KG1 (cell line): ENCODE results near the gene OR2S2.
"Not testable (repeated sequence)": the region's sequence is repeated elsewhere in the genome, so short reads cannot be mapped to it uniquely, and the experiment has no call there.

Source experiments
- DNase-seq: peaks from one replicate; lab custom pipeline; 2025; lab: John Stamatoyannopoulos, UW

The OR2S2 gene

DNA sequence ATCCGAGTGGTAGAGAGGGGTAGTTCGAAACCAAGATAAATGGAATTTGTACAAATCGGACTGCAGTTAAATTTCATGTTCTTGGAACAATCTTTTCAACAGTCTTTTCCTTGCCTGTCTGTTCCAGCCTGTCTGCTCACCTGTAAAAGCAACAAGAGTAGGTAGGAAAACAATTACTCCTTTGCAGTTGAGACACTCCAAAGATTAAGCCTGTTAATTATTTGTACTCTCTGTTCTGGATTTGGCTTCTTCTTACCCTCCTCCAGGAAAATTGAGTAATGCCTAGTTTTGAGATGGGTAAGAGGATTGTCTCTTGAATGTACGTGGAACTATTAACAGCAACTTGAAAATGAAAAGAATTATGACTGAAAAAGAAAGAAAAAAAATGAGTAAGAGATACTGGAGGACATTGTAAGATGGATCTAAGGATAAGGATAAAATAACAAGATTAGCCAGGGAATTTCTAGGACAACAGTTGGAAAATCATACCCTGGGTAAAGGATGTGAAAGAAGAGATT is 24.3 kb downstream of the OR2S2 start:
- no peak for DNase-seq

DNA sequence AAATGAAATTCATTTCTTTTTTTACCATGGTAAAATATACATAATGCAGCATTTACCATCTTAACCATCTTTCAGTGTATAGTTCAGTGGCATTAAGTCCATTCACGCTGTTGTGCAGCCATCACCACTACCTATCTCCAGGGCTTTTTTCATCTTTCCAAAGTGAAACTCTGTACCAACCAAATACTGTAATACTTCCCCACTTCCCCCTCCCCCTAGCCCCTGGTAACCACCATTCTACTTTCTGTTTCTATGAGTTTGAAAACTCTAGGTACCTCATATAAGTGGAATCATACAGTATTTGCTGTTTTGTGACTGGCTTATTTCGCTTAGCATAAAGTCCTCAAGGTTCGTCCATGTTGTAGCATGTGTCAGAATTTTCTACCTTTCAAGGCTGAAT is 25.2 kb downstream of the OR2S2 start:
- no peak for DNase-seq

DNA sequence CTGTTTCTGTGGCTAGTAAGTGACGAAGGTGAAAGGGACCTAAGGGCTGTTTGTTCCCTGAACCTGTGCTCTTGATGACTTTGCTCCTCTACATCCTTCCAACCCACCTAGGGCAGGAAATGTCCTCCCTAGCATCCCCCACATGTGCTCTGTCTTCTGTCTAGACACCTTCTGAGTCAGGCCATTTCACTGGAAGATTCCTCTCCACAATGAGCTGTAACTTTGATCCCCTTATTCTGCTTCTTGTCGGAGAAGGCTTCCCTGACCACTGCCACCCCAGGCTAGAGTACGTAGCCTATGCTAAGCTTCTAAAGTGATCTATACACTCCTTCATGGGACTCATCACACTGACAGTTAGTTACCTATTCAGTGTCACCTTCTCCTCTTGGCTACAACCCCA is 27.0 kb downstream of the OR2S2 start:
- DNase-seq = no peak

DNA sequence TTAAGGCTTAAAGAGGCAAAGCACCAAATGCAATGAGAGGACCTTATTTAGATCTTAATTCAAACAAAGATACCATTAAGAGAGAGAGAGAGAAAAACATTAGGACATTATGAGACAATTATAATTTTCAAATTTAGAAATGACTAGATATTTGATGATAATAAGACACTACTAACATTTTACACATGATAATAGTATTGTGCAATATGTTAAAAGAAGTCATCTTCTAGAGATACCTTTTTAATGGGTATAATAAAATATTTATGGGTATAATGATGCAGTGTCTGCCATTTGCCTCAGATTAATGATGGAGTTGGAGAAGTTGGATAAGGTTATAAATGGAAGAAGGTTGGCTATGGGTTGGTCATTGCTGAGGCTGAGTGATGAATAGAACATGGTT is 27.4 kb downstream of the OR2S2 start:
- DNase-seq = no peak

DNA sequence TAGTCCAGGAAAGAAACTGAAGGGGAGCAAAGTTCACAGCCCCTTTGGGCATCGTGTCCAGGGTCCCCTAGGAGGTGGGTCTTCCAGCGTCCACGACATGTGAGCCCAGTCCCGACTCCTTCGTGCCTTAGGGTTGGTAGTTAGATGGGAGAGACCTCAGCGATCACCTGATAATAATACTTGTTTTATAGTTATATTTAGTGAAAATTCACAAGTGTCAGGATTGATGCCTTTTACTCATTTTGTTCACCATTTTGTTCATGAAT is 28.6 kb downstream of the OR2S2 start:
- no peak for DNase-seq

DNA sequence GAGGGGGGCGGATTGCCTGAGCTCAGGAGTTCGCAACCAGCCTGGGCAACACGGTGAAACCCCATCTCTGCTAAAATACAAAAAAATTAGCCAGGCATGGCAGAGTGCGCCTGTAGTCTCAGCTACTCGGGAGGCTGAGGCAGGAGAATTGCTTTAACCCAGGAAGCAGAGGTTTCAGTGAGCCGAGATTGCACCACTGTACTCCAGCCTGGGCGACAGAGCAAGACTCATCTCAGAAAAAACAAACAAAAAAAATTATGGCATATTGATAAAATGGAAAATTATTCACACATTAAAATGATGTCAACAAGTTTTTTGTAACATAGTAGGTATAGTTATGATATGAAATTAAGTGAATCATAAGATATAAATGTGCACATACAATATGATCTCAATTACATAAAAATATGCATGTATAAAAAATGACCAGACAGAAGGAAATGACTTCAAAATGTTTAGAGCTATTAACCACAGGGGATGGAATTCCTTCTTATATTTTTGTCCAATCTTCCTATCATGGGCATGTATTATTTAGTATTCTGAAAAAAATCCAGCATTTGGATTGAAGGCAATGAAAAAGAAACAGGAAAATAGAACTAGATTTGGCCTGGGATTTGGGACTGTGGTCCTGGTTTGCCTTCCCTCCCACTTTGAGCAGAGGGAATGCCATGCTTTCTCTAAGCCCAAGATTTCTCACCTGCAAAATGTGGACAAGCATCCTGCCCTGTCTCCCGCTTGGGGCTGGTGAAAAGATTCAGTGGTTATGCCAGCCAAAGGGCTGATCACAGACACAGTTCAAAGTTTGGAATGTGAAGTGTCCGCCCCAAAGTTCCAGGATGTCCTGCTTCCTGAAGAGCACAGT is 29.1 kb downstream of the OR2S2 start:
- DNase-seq = no peak

DNA sequence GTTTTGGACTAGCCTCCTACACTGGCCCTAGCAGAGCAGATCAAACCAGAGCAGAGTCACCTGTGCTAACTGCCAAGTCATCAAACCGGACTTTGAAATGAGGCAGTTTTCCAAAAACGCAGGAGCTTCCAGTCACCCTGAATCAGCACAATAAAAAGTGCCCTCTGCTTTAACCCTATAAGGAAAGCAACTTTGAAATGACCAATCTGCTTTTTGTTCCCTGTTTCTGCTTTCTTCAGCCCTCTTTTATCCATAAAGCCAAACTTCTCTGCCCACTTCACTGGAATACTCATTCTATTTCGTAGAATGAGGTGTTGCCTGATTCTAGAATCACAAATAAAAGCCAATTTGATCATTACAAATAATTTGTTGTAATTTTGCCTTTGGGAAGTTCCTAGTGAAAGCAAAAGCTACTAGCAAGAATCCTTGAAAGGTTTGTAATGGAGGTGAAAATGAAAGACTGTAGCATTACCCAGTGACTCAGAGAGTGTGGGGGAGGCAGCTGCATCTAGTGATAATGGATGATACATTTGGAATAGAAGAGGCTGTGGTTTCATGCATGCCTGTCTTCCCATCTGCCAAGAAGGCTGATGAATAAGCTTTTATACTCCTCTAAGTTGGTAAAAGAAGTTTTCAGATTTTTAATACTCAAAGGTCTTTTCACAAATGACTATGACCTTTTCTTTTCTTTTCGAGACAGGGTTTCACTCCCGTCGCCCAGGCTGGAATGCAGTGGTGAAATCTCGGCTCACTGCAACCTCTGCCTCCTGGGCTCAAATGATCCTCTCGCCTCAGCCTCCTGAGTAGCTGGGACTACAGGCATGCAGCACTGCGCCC is 33.8 kb downstream of the OR2S2 start:
- no peak for DNase-seq

DNA sequence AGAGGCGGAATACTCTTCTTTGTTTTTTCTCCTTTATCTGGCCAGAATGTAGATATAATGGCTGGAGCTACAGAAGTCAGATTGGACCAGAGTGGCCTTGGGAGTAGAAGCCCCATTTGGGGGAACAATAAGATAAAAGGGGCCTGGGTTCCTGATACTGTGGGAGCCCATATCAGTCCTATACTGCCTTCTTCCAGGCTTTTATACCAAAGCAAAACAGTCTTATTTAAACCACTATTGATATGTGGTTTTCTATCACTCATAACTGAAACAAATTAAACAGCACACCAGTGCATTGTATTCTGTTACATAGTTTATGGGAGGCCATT is 34.4 kb downstream of the OR2S2 start:
- no peak for DNase-seq

DNA sequence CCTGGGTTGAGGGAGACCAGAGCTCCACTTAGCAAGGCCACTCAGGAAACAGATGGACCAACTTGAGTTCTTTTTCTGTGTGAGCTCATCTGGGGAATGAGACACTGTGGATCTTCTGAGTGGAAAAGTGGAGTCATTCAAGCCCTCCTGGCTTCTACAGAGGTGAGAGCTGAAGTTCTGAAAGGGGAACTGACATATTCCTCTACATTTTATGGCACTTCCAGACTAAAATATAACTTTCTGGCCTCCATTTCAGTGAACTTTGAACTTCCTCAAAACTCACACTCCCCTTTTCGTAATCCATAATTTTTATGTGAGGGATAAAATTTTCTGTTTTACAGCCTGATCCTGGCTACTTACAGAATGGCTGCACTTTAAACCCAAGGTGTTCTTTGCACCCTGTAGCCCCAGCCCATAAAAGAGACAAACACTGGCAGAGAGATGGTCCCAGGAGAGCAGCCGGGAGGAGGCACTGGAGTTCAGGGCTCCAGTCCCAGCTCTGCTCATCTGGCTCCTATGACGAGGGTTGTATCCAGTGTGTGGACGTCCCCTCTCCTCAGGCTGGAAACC is 37.8 kb downstream of the OR2S2 start:
- peak; percentile 29 for DNase-seq

DNA sequence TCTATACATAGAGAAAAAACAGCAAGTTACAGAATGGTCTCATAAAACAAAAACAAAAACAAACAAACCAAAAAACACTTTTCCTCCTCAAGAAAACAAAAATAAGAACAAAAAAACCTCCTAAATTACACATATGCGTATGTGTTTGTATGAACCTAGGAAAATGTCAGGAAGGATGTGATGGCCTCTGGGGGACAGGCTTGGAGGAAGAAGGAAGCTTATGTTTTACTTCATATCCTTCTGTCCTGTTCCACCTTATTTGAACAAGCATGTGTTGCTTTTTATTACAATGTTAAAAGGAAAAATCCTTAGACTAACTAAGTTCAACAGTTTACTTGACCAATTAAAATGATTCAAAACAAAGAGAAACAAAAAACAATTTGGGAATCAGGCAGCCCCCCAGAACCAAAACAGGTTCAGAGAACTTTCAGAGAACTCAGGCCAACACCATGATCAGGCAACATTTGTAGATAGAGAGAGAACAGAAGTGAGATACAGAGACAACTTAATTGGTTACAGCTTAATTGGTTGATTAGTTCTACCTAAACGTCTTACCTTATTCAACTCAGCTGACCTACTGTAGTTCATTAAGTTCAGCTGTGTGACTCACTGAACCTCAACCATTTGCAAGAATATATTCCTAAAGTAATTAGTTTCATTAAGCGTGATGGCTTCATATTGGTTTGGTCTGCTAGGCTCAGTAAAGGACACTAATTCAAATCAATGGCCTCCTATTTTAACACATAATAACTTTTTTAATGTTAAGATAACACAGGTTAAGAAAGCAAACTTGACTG is 38.5 kb downstream of the OR2S2 start:
- no peak for DNase-seq

DNA sequence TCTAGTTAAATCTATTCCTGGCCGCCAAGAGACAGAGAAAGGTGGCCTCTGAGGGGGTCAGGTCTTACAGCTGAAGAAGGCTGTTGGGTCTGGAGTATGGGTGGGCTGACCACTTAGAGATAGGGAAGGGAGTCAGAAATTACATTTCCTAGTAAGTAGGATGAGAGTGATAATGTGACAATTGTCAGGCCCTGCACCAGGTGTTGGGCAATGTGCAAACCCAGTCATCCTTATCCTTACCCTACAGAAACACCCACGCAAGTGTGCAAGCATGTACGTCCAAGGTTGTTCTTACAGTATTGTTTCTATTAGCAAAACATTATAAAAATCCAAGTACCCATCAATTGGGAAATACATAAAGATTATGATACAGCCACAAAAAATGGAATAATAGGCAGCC is 39.2 kb downstream of the OR2S2 start:
- DNase-seq = no peak

DNA sequence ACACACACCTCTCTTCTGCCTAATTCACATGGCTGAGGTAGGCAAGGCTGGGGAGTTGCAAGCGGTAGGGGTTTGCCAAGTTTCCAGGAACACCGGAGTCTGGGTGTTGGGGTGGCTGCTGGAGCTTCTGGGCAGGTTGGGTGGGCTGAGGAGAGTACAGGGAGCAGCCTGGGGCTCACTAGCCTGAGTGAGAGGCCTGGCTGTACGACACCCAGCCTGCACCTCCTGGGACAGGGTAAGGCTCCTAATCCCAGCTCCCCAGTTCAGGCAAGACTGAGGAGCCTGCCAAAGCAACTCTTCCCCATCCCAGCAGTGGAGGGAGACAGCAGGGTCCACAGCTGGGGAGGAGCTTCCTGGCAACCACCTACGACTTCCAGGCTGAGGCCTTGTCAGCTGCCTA is 40.7 kb downstream of the OR2S2 start:
- no peak for DNase-seq

DNA sequence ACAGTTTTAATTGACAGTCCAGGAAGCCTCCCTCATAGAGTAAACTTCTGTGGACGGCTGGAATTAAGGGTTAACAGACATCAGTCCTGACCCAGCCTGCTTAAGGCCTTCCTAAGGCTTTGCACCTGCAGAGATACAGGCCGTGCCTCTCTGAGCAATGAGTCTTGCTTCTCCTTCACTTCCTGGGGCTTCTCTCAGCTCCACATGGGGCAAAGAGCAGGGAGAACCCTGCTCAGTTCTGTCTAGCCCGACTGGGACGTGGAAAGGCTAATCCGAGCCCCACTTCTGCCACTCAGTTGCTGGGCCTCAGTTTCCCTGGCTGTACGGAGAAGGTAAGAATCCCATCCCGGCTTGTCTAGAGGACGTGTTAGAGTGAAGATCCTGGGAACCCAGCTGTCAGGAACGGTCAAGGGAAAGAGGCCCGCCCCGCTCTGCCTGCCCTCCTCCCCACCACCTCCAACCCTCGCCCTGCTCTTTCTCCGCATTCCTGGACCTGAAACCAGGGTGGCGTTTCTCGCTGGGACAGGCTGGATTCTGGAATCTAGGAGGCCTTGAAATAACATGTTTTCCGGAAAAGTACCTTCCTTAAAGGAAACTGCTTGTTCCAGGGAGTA is 42.2 kb downstream of the OR2S2 start:
- DNase-seq = no peak

DNA sequence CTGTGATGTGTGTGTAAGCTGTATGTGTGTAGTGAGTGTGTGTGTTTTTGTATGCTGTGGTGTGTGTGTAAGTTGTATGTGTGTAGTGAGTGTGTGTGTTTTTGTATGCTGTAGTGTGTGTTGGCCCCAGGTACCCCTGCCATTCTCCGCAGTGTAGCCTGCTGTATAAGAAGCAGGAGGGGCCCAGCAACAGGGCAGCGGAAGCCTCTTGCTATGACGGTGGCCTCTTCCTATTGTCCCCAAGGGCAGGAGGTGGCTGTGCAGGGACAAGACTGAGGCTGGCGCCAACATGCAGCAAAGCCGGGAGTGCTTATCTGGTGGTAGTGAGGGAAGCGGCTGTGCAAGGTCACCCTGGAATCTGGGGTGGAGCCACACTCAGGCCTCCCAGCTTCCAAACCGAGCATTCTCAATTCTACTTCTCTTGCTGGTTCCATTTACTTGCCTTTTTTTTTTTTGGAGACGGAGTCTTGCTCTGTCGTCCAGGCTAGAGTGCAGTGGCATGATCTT is 43.6 kb downstream of the OR2S2 start:
- DNase-seq = no peak

DNA sequence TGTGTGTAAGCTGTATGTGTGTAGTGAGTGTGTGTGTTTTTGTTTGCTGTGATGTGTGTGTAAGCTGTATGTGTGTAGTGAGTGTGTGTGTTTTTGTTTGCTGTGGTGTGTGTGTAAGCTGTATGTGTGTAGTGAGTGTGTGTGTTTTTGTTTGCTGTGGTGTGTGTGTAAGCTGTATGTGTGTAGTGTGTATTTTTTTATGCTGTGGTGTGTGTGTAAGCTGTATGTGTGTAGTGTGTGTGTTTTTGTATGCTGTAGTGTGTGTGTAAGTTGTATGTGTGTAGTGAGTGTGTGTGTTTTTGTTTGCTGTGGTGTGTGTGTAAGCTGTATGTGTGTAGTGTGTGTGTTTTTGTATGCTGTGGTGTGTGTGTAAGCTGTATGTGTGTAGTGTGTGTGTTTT is 44.5 kb downstream of the OR2S2 start:
- DNase-seq = not testable (repeated sequence)

DNA sequence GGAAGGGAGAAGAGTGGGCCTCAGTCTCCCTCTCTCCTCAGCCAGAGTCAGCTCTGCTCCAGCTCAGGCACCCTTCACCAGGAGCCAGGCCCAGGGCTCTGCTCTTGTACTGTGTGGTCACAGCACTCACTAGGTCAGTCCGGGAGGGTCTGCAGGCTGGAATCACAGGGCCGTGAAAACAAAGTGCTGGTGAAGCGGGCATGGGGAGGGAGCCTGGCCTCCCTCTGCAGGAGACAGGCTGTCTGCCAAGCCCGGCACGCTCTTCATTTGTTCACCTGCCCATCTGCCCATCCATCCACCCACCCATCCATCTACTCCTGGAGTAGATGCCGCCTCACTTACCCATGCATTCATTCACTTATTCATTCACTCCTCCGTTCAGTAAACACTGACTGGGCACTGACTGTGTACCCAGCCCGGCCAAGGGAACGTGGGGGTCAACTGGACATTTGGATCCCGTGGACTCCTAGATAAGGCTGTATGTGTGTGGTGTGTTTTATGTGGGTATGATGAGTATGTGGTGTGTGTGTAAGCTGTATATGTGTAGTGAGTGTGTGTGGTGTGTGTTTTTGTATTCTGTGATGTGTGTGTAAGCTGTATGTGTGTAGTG is 45.1 kb downstream of the OR2S2 start:
- no peak for DNase-seq

DNA sequence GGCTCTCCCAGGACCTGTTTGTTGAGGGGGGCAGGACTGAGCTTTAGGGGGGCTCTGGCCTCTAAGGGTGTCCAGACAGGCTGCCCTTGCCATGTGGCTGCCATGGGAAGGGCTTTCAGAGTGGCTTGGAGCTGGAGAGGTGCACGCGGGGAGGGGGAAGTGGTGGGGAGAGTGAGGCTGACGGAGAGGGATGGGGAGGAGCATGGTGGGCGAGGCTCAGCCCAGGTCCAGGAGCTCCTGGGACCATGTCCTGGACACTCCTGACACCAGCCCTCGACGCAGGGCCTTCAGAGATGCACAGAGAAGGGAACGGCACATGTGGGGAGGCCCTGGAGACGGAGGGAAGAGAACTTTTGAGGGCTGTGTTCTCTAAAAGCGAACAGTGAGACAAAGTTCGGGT is 46.3 kb downstream of the OR2S2 start:
- no peak for DNase-seq

DNA sequence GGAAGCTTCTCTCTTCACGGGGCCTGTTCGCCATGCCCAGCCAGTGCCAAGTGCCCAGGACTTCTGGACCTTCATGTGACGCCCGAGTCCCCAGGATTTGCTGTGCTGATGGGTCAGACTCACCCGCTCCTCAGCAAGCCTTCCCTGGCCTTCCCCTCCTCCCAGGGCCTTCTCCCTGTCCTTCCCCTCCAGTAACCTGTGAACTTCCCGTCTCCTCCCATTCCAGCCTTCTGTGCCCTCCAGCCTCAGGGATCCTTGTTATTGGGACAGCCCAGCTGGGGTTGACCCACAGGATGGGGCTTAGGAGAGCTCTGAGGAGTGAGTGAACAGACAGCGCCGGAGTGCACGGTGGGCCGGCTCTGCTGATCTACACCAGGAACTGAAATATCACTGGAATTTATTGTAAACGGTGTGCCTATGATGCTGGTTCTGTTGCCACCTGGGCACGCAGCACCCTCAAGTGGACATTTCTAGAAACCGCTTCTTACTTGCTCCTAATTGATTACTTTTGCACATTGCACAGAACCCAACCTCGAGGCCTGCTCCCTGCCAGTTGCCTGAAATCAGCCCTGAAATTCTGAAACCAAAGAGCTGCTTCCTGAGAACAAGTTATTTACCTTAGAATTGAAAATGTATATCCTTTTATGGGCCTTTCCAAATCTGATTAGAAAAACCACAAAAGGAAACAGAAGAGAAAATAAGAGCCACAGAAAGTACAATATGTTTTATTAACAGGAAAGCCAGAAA is 47.2 kb downstream of the OR2S2 start:
- peak; percentile 6 for DNase-seq

DNA sequence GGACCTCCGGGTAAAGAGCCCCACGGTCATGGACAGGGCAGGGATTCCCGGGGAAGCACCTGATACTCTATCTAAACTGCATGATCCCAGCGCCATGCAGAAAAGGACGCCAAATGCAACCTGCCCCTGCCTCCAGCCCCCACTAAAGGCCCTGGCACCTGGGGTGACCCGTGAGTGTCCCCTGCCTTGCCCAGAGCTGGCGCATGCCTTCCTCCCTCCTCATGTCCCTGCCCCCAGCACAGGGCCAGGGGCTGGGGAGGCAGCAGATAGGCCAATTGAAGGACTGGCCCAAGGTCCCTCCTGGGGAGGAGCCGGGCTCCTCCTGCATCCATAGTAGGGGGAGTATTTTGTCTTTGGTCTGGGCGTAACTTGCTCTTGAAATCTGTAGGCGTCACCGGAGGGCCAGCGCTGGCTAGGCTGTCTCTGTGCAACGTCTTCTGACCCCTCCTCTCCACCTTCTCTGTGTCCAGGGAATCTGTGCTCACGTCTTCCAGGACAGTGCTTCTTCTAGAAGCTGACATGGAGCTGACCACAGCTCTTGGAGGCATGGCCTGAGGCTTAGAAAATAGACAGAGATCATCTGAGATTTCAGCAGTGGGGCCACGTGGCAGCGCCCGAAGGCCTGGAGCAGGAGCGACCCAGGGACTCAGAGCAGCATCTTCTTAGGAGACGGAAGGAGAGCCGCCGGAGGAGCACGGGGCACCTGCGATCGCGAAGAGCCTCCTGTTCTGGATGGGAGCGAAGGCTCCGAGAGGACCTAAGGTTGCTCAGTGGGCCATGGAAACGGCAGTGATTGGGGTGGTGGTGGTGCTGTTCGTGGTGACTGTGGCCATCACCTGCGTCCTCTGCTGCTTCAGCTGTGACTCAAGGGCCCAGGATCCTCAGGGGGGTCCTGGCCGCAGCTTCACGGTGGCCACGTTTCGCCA is 48.0 kb downstream of the OR2S2 start:
- no peak for DNase-seq
